ENCODE measurements around the gene IMP3. TPM values are rescaled to one million over a fixed set of nuclear protein-coding genes. Genes with fewer than 3 reads are reported as not detected.
A peak's percentile ranks its signal among the peaks of the same experiment; 100 is the strongest.

IMP3 gene
- total and polyA plus RNA-seq, 3 experiments from 2014 or later: 123 to 247 (median 134) TPM

- peaks cover 43% of the 10 kb centered on the region for H3K4me1 ChIP-seq (ENCODE audit: insufficient read depth, low read length)
- peak overlapping the region; percentile 45 for H3K4me3 ChIP-seq (ENCODE audit: low read length)
- H3K27me3 ChIP-seq (ENCODE audit: insufficient read depth, low read length, poor library complexity, severe bottlenecking): no peaks in the 10 kb centered on the region
- H3K9me3 ChIP-seq (ENCODE audit: low read length): no peaks in the 10 kb centered on the region
- Mint-ChIP-seq H3K27ac (peak overlapping the region; percentile 51 to 95 (median 85)), H3K4me3 (peak overlapping the region; percentile 33 to 88 (median 77)), H3K36me3 (peaks cover 11 to 38% (median 15%) of the 10 kb centered on the region in 3 donors), H3K27me3 (no peaks in the 10 kb centered on the region), H3K9me3 (no peaks in the 10 kb centered on the region), H3K4me1 (peaks cover 40 to 57% (median 50%) of the 10 kb centered on the region in 3 donors)
- CTCF ChIA-PET: interaction anchor here (0.8 to 2.1 kb wide), 4 partner anchors 9 to 239 kb away, joined by 3 to 8 read pairs (median 5); partner anchors contain the start of genes IMP3 and SNUPN
- POLR2A ChIA-PET: interaction anchor here (0.6 to 2.3 kb wide), 9 partner anchors 10 to 1233 kb away, joined by 3 to 19 read pairs (median 8); partner anchors contain the start of genes IMP3, PTPN9, SNUPN and SNX33
- H3K27ac ChIP-seq (ENCODE audit: low read depth, low read length): peak overlapping the region; percentile 45
- DNase-seq: peak in 4 of 5 donors; percentile 5 to 51 (median 42)
- peaks cover 10% of the 10 kb centered on the region for H3K36me3 ChIP-seq (ENCODE audit: insufficient read depth, low read length)
Observed at GRCh38 chr15:75606711-75607699, 33.0 kb downstream of the IMP3 start.

GRCh38 chr15:75606026-75606425 is 34.0 kb downstream of the IMP3 start:
- Histone ChIP-seq H3K4me3 (ENCODE audit: low read length) (peak overlapping the region; percentile 45), H3K4me1 (ENCODE audit: insufficient read depth, low read length) (peaks cover 43% of the 10 kb centered on the region), H3K36me3 (ENCODE audit: insufficient read depth, low read length) (peaks cover 11% of the 10 kb centered on the region), H3K9me3 (ENCODE audit: low read length) (no peaks in the 10 kb centered on the region), H3K27ac (ENCODE audit: low read depth, low read length) (peak overlapping the region; percentile 45), H3K27me3 (ENCODE audit: insufficient read depth, low read length, poor library complexity, severe bottlenecking) (no peaks in the 10 kb centered on the region)
- Mint-ChIP-seq H3K27ac (peak overlapping the region; percentile 51 to 95 (median 85)), H3K9me3 (no peaks in the 10 kb centered on the region), H3K4me1 (peaks cover 40 to 57% (median 50%) of the 10 kb centered on the region in 3 donors), H3K36me3 (peaks cover 11 to 43% (median 15%) of the 10 kb centered on the region in 3 donors), H3K4me3 (peak overlapping the region; percentile 33 to 88 (median 77)), H3K27me3 (no peaks in the 10 kb centered on the region)
- POLR2A ChIA-PET: interaction anchor here (0.7 to 2.3 kb wide), 6 partner anchors 20 to 154 kb away, joined by 3 to 19 read pairs (median 9); partner anchors contain the start of genes IMP3, PTPN9 and SNUPN
- CTCF ChIA-PET: interaction anchor here (1.3 to 2.1 kb wide), 2 partner anchors 20 to 238 kb away, joined by 3 to 5 read pairs; partner anchors contain the start of gene SNUPN
- no peak for DNase-seq

GRCh38 chr15:75599401-75599800 is 40.6 kb downstream of the IMP3 start:
- H3K9me3 ChIP-seq (ENCODE audit: low read length): no peaks in the 10 kb centered on the region
- CTCF ChIA-PET: interaction anchor here (0.9 kb wide), 1 partner anchor 9 kb away, joined by 3 read pairs; no protein-coding TSS in a partner anchor
- peaks cover 12 to 67% (median 17%) of the 10 kb centered on the region in 3 donors for H3K36me3 Mint-ChIP-seq
- H3K27ac Mint-ChIP-seq: peak overlapping the region in 1 of 8 donors; percentile 50
- H3K4me3 ChIP-seq (ENCODE audit: low read length): no peak overlapping the region
- H3K27me3 ChIP-seq (ENCODE audit: insufficient read depth, low read length, poor library complexity, severe bottlenecking): no peaks in the 10 kb centered on the region
- peaks cover 0 to 2% of the 10 kb centered on the region in 2 donors for H3K27me3 Mint-ChIP-seq
- no peak overlapping the region for H3K4me3 Mint-ChIP-seq
- POLR2A ChIA-PET: no interaction called here
- no peaks in the 10 kb centered on the region for H3K9me3 Mint-ChIP-seq
- peaks cover 19 to 32% (median 24%) of the 10 kb centered on the region in 3 donors for H3K4me1 Mint-ChIP-seq
- peaks cover 31% of the 10 kb centered on the region for H3K36me3 ChIP-seq (ENCODE audit: insufficient read depth, low read length)
- no peak for DNase-seq
- H3K27ac ChIP-seq (ENCODE audit: low read depth, low read length): no peak overlapping the region
- H3K4me1 ChIP-seq (ENCODE audit: insufficient read depth, low read length): peaks cover 14% of the 10 kb centered on the region

GRCh38 chr15:75598361-75598760 is 41.7 kb downstream of the IMP3 start:
- H3K4me3 Mint-ChIP-seq: peak overlapping the region in 3 of 7 donors; percentile 3 to 45 (median 34)
- H3K27me3 ChIP-seq (ENCODE audit: insufficient read depth, low read length, poor library complexity, severe bottlenecking): no peaks in the 10 kb centered on the region
- no peak overlapping the region for H3K27ac ChIP-seq (ENCODE audit: low read depth, low read length)
- peaks cover 26% of the 10 kb centered on the region for H3K36me3 ChIP-seq (ENCODE audit: insufficient read depth, low read length)
- POLR2A ChIA-PET: no interaction called here
- no peaks in the 10 kb centered on the region for H3K9me3 ChIP-seq (ENCODE audit: low read length)
- DNase-seq: no peak
- peaks cover 12 to 66% (median 13%) of the 10 kb centered on the region in 3 donors for H3K36me3 Mint-ChIP-seq
- peaks cover 14% of the 10 kb centered on the region for H3K4me1 ChIP-seq (ENCODE audit: insufficient read depth, low read length)
- H3K27me3 Mint-ChIP-seq: peaks cover 0 to 2% of the 10 kb centered on the region in 2 donors
- peaks cover 19 to 28% (median 20%) of the 10 kb centered on the region in 3 donors for H3K4me1 Mint-ChIP-seq
- no peak overlapping the region for H3K4me3 ChIP-seq (ENCODE audit: low read length)
- CTCF ChIA-PET: interaction anchor here (0.9 to 1.9 kb wide), 7 partner anchors 8 to 219 kb away, joined by 3 to 8 read pairs (median 4); partner anchors contain the start of gene IMP3
- H3K27ac Mint-ChIP-seq: peak overlapping the region in 6 of 8 donors; percentile 38 to 91 (median 56)
- no peaks in the 10 kb centered on the region for H3K9me3 Mint-ChIP-seq

GRCh38 chr15:75597667-75598341 is 42.2 kb downstream of the IMP3 start:
- peaks cover 19 to 28% (median 20%) of the 10 kb centered on the region in 3 donors for H3K4me1 Mint-ChIP-seq
- ChIA-PET POLR2A (no interaction called here), CTCF (interaction anchor here (0.7 to 1.9 kb wide), 12 partner anchors 10 to 219 kb away, joined by 3 to 8 read pairs (median 4); partner anchors contain the start of genes IMP3, PTPN9 and SNX33)
- H3K27me3 Mint-ChIP-seq: peaks cover 0 to 2% of the 10 kb centered on the region in 2 donors
- peak in 3 of 5 donors; percentile 11 to 51 (median 21) for DNase-seq
- no peak overlapping the region for H3K4me3 ChIP-seq (ENCODE audit: low read length)
- H3K27ac ChIP-seq (ENCODE audit: low read depth, low read length): no peak overlapping the region
- H3K9me3 ChIP-seq (ENCODE audit: low read length): no peaks in the 10 kb centered on the region
- H3K27me3 ChIP-seq (ENCODE audit: insufficient read depth, low read length, poor library complexity, severe bottlenecking): no peaks in the 10 kb centered on the region
- H3K27ac Mint-ChIP-seq: peak overlapping the region in 6 of 8 donors; percentile 8 to 91 (median 54)
- peaks cover 26% of the 10 kb centered on the region for H3K36me3 ChIP-seq (ENCODE audit: insufficient read depth, low read length)
- H3K4me3 Mint-ChIP-seq: peak overlapping the region in 1 of 7 donors; percentile 57
- H3K4me1 ChIP-seq (ENCODE audit: insufficient read depth, low read length): peaks cover 14% of the 10 kb centered on the region
- H3K36me3 Mint-ChIP-seq: peaks cover 12 to 66% (median 13%) of the 10 kb centered on the region in 3 donors
- no peaks in the 10 kb centered on the region for H3K9me3 Mint-ChIP-seq

GRCh38 chr15:75596703-75597345 is 43.2 kb downstream of the IMP3 start:
- peaks cover 0 to 2% of the 10 kb centered on the region in 2 donors for H3K27me3 Mint-ChIP-seq
- H3K27ac Mint-ChIP-seq: peak overlapping the region in 5 of 8 donors; percentile 2 to 72 (median 29)
- no peak overlapping the region for H3K4me3 ChIP-seq (ENCODE audit: low read length)
- peaks cover 19 to 28% (median 20%) of the 10 kb centered on the region in 3 donors for H3K4me1 Mint-ChIP-seq
- no peaks in the 10 kb centered on the region for H3K9me3 Mint-ChIP-seq
- peaks cover 12 to 72% (median 17%) of the 10 kb centered on the region in 3 donors for H3K36me3 Mint-ChIP-seq
- H3K9me3 ChIP-seq (ENCODE audit: low read length): no peaks in the 10 kb centered on the region
- POLR2A ChIA-PET: no interaction called here
- DNase-seq: no peak
- CTCF ChIA-PET: interaction anchor here (0.7 to 1.9 kb wide), 11 partner anchors 11 to 218 kb away, joined by 3 to 8 read pairs (median 4); partner anchors contain the start of genes IMP3, PTPN9 and SNX33
- no peaks in the 10 kb centered on the region for H3K27me3 ChIP-seq (ENCODE audit: insufficient read depth, low read length, poor library complexity, severe bottlenecking)
- H3K27ac ChIP-seq (ENCODE audit: low read depth, low read length): no peak overlapping the region
- peaks cover 26% of the 10 kb centered on the region for H3K36me3 ChIP-seq (ENCODE audit: insufficient read depth, low read length)
- H3K4me3 Mint-ChIP-seq: no peak overlapping the region
- peaks cover 14% of the 10 kb centered on the region for H3K4me1 ChIP-seq (ENCODE audit: insufficient read depth, low read length)

GRCh38 chr15:75594276-75594675 is 45.7 kb downstream of the IMP3 start:
- POLR2A ChIA-PET: no interaction called here
- H3K9me3 ChIP-seq (ENCODE audit: low read length): no peaks in the 10 kb centered on the region
- peaks cover 14% of the 10 kb centered on the region for H3K4me1 ChIP-seq (ENCODE audit: insufficient read depth, low read length)
- no peak overlapping the region for H3K4me3 ChIP-seq (ENCODE audit: low read length)
- H3K27ac Mint-ChIP-seq: no peak overlapping the region
- H3K27ac ChIP-seq (ENCODE audit: low read depth, low read length): no peak overlapping the region
- no peaks in the 10 kb centered on the region for H3K27me3 ChIP-seq (ENCODE audit: insufficient read depth, low read length, poor library complexity, severe bottlenecking)
- peaks cover 14% of the 10 kb centered on the region for H3K36me3 ChIP-seq (ENCODE audit: insufficient read depth, low read length)
- H3K4me3 Mint-ChIP-seq: no peak overlapping the region
- H3K27me3 Mint-ChIP-seq: peaks cover 0 to 2% of the 10 kb centered on the region in 2 donors
- DNase-seq: no peak
- peaks cover 19 to 33% (median 20%) of the 10 kb centered on the region in 3 donors for H3K4me1 Mint-ChIP-seq
- H3K9me3 Mint-ChIP-seq: no peaks in the 10 kb centered on the region
- CTCF ChIA-PET: no interaction called here
- H3K36me3 Mint-ChIP-seq: peaks cover 12 to 58% (median 20%) of the 10 kb centered on the region in 3 donors

Measured in CD8-positive, alpha-beta memory T cell (primary cell).